ENCODE data around the gene LDB1.

The LDB1 gene

DNA sequence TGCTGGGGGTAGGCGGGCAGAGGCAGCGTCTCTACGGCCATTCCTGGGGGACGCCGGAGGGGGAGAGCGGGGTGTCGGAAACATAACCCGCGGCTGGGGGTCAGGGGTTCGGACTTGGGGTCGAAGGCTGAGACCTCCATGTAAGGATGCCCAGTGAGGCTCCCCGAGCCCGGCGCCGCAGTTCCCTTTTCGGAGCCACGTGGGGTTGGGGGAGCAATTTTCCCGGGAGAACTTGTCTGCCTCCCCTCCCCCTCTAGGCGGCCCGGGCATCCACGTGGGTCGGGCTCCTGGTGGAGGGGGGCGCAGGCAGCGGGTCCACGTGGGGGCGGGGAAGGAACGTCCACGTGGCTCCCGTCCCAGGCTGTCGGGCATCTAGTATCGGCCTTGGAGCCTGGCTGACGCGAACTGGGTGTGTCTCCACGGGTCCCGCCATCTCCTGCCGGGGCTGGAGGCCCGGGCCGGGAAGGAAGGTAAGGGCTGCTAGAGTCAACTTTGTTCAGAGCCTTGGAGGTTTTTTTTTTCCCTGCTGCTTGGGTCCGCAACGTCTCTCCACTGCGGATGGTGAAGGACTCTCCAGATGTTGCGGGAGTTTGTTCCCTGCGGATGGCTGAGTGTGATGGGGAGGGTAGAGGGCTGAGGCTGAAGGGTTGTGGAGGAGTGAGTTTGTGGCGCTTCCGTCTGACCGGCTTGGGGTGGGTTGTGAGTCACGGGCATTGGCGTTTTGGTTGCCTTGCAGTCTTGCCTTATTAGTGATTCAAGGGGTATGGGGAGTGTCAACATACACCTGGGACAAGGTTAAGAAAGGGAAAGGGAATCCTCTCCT, 13.4 kb upstream of the LDB1 start:
- no peak for DNase-seq

DNA sequence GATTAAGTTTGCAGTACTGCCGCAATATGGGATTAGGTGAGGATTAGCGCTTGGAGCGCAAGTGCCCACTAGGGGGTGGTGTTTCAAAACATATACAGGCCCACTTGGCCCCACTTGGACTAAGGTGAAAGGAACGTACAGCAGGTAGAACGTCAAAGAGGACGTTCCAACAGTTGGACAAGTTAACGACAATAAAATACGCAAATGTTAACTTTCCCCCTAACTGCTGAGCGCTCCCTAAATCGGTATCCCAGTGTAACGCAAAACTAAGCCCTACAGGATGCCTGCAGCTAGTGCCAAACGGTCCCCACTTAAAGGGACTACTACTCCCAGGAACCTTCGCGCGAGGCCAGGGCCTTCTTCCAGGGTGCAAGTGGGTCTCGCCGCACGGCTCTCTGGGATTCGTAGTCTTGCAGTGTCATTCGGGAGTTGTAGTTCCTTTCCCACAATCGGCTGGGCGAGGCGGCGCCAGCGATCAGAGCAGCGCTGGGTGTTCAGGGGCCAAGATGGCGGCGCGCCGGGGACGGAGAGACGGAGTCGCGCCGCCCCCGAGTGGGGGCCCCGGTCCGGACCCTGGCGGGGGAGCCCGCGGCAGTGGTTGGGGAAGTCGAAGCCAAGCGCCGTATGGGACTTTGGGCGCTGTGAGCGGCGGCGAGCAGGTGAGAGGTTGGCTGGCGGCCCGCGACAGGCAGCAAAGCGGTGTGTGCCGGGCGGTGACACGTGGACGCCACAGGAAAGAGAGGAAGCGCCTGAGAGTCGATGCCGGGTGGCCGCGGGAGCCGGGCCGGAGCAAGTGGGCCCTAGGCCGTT, 12.6 kb upstream of the LDB1 start, which contains the start of gene PPRC1:
Gene PPRC1, plus strand, starts transcription at position 478 of the 810 bp plus-strand sequence. Its CDS starts 29 bp downstream, at position 507.
- peak; percentile 96 for DNase-seq

DNA sequence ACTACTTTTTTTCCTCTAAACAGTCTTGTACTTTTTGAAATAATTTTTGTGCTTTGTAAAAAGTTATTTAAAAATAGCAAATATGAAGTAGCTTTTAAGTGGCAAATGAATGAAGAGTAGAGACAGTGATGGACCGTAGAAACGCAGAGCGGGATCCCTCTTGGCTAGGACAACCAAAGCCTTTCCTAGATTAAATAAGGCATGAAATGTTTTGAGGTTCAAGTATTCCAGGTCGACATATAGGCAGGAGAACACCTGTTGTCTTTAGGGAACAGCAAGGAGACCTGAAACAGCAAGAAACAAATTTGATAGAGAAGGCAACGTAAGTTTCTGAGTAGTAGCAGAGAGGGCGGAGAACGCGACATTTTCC, 12.0 kb upstream of the LDB1 start:
- DNase-seq = no peak

DNA sequence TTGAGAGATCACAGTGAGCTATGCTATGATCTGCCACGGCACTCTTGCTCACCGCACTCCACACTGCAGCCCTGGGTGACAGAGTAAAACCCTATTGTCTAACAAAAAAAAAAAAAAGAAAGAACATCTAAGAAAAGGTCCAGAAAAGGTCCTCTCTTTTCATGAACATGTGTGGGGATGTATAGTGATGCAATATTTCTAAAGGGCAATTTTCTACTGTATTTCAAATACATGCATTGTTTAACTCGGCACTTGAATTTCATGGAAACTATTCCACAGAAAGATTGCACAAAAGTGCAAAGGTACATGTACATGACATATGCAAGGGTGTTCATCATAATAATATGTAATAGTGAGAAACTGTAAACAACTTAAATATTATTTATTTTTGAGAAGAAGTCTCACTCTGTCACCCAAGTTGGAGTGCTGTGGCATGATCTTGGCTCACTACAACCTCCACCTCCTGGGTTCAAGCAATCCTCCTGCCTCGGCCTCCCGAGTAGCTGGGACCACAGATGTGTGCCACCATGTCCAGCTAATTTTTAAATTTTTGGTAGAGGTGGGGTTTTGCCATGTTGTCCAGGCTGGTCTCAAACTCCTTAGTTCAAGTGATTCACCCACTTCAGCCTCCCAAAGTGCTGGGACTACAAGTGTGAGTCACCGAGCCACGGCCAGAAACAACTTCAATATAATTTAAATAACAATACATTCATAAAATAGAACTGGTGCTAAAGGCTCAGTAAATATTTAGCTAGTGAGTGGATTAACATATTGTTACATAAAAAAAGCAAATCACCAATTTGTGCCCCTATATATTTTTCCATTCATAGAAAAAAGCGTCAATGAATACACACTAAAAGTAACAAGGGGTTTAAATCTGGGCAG, 11.4 kb upstream of the LDB1 start:
- no peak for DNase-seq

DNA sequence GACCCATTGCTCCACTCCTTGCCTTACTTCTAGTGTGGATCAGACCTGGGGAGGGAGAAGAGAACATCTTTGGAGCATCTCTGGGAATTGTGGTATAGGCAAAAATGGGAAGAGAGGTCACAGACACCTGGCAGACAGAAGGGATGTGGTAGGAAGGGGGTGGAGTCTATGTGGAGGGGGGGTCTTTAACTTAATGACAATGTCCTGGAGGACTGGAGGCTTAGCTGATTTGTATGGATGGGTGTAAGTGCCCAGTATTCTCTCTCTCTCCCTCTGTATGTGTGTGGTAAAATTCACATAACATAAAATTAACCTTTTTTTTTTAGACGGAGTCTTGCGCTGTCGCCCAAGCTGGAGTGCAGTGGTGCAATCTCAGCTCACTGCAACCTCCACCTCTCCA, 3.1 kb upstream of the LDB1 start:
- no peak for DNase-seq

DNA sequence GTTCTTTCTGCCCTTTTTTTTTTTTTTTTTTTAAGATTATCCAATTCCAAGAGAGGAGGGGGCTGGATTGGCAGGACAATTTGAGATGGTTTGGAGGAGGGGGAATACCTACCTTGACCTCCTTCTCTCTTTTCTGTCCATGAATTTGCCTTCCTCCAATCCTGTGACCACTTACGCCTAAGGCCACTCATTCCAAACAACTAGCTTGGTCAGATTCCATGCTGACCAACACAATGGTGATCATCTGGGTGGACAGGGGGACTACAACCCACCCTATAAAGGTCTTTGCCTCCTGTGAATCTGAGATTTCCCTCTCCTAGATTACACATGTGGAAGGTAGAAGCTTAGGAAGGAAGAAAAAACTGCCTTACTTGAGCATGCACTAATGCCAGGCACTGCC, 2.3 kb upstream of the LDB1 start:
- no peak for DNase-seq

DNA sequence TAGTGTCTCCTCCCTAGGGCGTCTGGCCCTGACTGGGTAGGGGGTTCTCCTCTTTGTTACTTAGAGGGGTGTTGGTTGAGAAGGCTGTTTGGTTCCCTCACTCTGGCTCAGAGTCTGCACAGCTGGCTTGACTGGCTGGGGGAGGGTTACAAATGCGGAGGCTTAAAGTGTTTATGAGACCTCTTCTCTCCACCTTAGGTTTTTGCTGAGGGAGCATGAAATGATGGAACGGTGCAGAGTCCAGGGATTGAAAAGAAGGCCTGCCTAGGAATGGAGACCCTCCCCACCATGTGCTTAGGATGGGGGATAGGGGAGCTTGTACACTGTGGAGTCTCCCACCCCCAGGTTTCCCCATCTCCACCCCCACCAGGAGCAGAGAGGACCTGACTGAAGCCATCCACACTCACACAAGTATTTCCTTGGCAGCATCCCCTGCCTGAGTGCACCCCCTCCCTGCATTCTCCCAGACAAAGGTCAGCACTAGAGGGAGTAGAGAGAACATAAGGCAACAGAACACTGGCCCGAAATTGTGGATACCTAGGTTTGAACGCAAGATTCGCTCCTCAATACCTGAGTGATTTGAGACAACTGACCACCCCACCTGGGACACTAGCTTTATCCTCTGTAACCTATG, 1.7 kb upstream of the LDB1 start:
- DNase-seq = no peak

DNA sequence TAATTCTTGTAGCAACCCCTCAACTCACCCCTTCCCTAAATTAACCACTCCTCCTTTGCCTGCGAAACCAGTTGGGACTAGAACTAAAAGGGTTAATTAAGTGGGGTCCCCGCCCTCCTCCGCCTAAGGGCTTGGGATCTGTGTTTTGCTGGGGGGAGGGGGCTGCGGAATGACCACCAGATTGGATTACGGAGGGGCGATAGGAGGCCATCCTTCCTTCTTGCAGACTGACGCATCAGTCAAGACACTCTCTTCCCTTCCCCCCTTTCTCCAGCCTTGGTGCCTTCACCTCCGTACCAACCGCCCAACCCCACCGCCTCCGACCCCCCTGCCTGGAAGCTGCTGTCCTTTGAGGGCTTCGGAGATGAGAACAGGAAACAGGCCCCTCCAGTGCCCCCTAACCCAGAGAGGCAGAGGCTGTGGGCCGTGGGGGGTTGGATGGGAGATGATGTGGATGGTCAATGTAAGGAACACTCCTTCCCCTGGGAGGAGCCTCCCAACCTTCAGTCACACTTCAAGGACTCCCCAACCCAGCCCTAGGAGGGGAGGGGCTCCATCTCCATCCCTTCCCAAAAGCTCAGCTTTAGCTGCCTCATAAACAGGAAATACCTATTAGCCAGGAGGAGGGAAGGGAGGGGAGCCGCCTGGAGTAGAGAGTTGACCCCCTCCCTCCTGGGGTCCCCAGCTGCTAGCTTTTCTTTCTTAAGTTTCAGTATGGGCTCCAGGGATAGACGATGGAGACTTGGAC, 997 bp upstream of the LDB1 start:
- no peak for DNase-seq

DNA sequence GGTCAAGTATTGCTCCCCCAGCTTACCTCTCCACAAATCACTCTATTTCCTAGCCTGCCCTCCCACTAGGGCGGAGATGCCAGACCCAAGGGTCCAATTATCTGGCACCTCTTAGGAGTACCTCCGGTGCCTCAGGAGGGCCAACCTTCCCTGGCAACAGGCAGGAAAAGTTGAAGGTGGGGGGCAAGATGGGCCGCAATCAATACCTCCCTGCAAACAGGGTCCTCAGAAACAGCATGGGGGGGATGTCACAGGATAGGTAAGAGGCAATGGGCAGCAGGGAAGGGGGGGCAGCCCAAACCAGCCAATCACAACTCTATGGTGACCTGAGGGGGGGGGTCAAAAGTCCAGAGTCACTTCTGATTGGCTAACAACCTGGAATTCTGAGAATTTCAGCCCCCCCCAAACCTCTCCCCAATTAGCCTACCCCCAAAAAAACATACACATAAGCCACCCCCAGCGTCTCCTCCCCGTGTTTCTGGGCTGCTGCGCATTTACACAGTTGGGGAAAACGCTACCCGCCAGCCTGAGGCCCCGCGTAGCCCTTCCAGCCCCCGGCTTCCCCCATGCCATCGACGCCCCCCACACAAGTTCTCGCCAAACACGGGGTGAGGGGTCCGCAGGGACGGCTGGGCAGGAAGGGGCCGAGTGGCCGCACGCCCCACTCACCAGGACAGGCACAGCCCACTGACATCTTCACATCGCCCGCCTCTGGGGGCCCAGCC, 589 bp downstream of the LDB1 start:
- peak; percentile 31 for DNase-seq

DNA sequence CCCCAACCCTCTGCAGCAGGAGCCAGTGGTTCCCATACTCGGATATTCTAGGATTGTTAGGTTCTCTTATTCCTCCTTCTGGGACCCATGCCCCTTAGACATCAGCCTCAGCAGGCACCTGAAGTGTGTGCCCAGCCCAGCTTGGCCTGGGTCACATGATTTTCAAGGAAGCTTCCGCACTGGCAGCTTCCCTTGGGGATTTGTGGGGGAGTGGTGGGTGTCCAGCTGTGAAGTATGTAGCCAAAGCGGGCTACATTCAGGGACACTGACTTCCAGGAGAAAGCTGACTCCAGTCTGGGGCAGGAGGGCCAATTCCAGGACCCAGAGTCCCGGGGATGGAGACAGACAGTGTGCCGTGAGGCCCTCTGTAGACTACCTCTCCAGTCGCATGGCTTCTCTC, 1.3 kb downstream of the LDB1 start:
- DNase-seq = peak; percentile 15

DNA sequence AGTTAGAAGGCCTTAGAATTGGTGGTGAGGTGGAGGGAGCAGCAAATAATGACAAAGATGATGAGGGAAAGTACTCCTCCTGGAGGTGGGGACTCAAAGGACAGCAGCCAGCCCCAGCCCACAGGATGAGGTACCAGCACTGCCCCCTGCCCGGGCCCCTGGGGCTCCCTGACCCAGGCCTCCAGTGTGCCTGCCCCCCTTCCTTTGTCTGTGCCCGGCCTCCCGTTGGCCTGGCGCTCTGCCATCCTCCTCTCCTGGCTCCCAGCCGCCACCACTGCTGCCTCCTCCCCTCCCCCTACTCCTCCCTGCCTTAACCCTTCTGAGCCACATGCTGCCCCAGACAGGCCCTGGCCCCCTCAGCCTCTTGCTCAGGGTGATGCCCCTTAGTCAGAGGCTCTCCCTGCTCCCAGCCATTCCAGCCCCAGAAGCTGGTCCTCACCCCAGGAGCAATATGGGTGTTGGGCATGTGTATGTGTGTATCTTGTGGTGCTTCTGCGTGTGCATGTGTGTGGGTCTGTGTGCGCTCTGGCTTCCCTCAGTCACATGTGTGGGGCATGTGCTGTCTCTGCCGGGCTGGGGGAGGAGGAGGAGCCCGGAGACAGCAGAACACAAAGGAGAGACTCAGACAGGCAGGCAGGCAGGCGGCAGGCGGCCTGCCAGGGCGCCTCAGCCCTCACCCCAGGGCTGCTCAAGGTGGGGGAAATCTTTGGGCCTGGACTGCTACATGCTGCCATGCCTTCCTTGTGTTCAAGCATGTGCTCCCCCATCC, 2.6 kb downstream of the LDB1 start:
- DNase-seq = peak; percentile 53

DNA sequence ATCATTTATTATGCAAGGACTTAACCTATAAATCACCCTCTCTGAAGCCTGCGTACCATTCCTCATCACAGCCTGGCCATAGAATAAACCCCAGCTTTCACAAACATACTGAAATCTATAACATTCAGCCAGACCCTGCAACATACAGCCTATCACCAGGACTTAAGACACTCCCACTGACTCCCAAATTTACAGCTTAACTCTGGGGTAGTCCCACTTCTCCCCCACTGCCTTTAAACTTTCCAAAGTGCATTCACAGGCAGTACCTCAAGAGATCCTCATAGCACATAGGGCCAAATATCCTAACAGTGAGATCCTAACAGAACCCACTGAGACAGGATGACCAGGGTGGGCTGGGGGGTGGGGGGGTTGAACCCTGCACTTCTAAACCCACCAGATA, 3.5 kb downstream of the LDB1 start:
- no peak for DNase-seq

DNA sequence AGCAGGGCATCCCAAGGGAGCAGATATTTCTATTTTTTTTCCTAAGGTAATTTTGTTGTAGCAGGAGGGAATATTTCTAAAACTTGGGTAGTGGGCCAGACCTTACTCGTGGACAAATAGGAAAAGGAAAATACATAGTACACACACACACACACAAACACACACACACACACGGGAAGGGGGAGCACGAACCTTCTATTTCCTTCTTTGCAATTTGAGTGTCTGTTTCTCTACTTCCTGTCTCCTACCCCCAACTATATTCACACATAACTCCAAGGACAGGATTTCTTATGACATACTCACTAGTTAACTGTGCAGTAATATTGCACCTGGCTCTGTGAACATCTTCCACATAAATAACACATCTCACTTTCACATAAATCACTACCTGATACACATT, 4.4 kb downstream of the LDB1 start:
- no peak for DNase-seq

DNA sequence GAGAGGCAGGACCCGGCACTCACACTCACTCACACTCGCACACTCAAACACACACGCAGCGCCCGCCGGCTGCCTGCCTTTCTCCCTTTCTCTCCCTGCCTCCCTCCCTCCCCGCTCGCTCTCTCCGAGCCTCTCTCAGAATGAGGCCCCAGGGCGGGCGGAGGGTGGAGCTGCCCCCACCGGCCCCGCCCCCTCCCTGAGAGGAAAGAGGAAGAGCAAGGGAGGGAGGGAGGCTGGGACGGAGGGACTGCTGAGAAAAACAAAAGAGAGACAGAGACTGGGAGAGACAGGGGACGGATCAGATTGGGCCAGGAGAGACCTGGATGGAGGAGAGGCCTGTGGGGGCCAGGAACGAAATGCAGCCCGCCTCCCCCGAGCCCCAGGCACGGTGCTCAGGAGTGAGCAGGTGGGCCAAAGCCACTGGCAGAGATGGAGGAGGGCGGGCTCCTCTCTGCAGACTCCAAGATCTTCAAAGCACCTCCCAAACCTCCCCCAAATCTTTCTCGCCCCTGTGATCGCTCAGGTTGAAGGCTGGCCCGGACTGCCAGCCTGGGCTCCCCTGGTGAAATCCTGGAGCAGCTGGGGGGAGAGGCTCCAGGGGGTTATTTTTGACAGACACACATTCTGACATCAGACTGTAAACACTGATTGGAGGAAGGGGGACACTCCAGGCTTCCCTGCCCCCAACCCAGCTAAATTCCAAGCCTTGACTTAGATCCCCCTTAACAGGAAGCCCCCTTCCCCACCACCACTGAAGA, 5.1 kb downstream of the LDB1 start:
- peak; percentile 79 for DNase-seq

DNA sequence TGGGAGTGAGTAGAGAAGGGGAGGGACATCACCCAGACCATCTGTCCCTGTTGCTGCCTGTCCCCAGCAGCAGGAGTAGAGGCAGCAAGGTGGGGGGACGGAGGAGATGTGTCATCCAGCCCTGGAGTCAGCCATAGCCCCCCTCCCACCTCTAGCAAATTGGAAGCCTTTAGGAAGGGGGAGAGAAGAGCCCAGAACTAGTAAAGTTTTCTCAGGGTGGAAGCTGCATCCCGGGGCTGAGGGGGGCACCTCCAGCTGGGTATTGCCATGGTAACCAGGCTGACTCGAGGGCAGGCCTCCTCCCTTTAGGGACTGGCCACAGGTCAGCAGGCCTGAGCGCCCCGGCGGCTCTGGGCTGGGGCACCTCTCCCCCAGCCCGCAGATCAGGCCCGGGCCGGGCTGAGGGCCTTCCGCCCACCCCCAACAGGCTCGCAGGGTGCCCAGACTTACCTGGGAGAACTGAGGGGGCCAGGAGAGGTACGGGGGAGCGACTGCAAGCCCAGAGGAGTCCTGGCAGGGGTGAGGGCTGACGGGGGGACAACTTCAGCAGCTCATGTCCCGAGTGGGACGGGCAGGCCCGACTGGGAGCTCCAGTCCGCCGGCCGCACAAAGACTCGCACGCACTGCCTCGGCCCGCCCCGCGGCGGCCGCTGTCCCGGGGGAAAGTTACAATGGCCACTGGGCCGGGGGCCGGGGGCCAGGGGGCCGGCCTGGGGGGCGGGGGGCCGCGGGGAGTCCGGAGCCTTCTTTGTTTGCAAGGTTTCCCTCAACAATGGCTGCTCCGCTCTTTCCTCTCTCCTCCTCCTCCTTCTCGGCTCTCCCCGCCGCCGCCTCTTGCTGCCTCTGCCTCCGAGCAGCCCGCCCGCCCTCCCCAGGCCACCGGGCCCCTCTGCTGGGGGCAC, 6.0 kb downstream of the LDB1 start:
- DNase-seq = no peak

DNA sequence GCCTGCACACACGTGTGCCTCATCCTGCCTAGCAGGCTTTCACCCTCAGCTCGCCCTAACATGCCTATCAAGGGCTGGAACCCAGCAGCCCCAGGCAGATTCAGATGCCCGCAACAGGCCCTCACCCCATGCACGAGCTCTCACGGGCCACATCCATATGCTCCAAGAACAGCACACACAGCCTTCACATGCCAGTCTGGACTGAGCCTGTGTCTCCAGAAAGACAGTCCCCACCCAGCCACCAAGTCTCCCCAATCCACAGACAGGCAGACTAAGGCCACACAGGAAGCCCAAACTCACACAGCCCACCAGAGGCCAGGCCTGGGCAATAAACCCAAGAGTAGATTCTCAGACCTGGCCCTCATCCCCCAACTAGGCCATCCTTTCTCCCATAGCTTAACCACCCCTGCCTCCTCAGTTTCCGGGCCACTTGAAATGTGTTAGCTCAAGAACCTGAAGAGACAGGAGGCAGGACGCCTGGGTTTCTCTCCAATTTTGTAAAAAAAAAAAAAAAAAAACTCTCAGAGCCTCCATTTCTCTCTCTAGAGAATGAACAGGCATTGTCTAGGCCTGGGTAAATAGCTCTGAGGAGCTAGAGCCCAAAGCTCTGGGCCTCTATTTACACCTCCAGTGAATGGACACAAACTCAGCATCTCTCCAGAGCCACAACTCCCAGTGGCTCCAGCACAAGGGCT, 6.8 kb downstream of the LDB1 start:
- no peak for DNase-seq

DNA sequence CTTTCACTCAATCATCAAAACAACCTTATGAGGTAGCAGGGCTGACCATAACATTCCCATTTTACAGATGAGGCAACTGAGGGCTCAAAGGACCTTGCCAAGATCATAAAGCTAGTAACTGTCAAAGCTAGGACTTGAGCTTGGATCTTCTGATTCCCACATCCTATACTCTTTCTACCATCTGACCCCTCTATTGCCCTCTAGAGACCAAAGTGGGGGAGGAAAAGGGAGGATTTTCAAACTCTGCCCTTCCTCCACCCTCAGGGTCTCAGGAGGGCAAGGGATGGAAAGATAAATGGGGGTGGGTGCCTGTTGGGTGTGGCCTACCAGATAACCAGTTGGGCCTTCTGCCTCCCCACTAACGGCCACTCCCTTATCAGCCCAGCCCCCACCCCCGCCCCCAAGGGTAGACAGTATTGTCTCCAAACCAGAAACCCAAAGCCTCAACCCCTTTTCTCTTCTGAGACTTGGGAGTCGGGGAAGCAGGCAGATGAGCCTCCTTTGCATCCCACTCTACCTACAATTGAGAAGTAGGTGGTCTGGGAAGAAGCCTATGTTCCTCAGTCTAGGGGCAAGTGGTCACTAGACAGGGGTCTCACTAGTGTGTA, 7.9 kb downstream of the LDB1 start:
- no peak for DNase-seq

Measured in activated effector memory CD4-positive, alpha-beta T cell treated with Interleukin-2 at 50 U/mL for 16 hours (primary cell).